ENCODE results near the gene EFCAB9.

GRCh38 chr5:172153695-172154094, 40.3 kb upstream of the EFCAB9 start:
- TF ChIP-seq, protein P1, sequence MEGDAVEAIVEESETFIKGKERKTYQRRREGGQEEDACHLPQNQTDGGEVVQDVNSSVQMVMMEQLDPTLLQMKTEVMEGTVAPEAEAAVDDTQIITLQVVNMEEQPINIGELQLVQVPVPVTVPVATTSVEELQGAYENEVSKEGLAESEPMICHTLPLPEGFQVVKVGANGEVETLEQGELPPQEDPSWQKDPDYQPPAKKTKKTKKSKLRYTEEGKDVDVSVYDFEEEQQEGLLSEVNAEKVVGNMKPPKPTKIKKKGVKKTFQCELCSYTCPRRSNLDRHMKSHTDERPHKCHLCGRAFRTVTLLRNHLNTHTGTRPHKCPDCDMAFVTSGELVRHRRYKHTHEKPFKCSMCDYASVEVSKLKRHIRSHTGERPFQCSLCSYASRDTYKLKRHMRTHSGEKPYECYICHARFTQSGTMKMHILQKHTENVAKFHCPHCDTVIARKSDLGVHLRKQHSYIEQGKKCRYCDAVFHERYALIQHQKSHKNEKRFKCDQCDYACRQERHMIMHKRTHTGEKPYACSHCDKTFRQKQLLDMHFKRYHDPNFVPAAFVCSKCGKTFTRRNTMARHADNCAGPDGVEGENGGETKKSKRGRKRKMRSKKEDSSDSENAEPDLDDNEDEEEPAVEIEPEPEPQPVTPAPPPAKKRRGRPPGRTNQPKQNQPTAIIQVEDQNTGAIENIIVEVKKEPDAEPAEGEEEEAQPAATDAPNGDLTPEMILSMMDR (IDR thresholded peaks at IDR 0.05; ENCODE audit: low read depth, low read length) = no peak
- no peak for TF ChIP-seq EZH2phosphoT487 (IDR thresholded peaks at IDR 0.05; ENCODE audit: low read depth)

All from OCI-LY3 (cell line).